HG03354 (cell line): ENCODE measurements around the gene SMIM15.

Experiments
- ATAC-seq: cut with Tn5 transposase; IDR thresholded peaks from one replicate; pipeline ENCODE4 v1.9.1; 2021; ENCODE audit warnings: mild to moderate bottlenecking; ENCODE audit not compliant: unreplicated experiment, poor library complexity, severe bottlenecking

The SMIM15 gene

DNA sequence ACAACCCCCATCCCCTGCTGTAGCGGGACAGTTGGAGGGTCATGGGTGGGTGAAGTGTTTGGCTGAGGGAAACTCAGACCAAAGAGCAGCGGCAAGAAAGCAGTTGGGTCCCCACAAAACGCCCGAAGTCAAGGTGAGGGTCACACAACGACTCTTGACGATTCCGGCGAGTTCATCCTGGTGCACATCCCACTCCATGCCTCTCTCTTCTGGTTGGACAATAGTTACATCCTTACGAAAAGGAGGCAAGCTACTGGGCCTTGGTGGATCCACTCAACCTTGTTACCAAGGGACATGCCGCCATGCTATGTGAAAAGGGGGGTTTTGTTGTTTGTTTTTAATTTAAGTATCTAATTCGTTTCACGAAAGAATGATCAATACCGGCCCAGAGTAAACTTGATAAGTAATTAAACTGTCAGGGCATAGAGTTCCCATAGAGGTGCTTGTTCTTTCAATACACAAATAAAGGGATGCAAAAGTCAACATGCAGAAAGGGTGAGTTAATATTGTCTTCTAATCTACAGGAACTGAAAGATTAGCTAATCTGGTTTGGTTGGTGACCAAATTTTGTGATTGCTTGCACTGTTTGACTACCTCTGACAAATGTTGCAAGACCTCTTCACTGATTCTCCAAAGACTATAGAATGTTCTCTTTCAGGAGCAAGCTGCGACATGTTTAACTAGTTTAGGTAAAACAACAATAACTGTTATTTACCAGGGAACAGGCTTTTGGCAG, 732 bp upstream of the SMIM15 start:
- no peak for ATAC-seq

DNA sequence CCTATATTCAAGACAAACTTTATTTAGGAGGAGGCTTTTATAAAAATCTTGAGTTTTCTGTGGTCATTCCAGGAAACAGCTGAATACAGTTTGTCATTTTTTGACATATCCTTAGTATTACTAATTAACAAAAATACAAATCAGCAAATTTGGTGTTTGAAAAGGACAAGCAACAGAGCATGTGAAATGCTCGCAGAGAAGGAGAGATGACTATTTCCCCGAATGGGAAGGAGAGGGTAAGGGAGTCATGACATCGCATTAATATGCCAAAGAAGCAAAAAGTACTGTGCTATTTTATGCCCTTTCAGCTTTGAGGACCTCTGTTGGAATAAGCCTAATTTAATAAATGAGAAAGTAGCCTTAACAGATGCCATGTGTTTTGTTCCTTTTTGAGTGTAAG, 1.8 kb downstream of the SMIM15 start:
- ATAC-seq = no peak

DNA sequence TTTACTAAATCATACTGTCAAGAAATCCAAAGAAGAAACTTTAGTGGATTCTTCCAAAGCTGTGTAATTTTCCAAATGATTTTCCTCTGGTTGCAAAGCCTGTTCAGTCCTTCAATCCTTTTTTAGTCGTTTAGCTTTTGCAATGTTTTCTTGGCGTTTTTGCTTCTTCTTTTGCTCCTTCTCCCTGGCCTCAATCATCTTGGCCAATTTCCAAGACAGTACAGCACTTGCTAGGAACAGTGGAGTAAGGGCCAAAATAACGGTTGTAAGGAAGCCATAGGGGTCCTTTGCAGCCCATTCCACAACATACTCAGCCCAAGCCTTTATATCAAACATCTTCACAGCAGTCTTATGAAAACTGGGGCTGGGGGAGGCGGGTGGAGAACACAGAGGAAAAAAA, 2.4 kb downstream of the SMIM15 start:
- ATAC-seq = no peak

DNA sequence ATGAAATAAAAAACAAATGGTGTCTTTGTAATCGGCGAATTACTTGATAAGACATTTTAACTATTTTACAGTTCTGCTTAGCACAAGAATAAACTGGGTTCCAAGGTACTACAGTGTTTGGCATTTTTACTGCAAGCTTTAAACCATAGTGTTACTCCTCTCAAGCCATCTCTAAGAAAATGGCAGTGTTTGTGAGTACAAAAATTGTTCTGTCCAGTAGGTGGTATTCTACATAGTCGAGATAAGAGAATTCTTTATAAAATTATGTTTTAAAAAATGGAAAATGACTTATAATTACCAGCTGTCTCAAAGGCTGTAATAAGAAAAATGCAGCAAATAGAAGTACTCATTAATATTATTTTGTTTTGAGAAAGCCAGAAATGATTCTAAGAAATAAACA, 3.2 kb downstream of the SMIM15 start:
- ATAC-seq = no peak

DNA sequence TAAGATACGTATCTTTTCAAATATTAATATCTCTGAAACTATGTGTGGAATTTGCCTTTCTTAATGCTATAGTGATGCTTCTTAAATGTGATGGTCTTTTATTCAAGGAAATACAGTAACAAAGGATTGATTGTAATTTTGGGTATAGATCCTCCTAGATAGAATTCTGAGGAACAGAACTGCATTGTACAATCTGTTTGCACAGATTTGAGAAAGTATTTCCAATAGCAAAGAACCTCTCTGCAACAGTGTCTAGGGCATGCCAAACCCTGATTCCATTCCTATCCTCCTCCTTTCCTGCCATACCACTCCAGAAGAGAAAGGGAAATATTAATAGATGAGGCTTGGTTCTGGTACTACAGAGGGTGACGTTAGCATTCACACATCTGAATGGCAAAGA, 10.4 kb downstream of the SMIM15 start:
- no peak for ATAC-seq

DNA sequence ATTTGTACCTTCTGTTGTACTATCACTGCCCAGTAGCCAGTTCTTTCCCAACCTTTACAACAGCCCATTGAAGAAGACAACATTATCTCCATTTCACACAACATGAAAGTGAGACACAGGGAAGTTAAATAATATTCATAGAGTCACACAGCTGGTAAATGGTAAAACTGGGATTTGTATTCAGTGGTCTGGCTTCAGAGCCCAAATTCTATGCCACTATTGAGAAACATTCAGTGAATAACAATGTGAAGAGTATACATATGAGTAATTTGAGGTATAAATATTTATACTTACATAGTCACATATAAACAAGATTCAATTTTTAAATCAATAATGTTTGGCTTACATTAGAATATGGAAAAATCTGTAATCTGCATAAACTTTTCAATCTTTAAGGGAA, 13.8 kb downstream of the SMIM15 start:
- no peak for ATAC-seq

DNA sequence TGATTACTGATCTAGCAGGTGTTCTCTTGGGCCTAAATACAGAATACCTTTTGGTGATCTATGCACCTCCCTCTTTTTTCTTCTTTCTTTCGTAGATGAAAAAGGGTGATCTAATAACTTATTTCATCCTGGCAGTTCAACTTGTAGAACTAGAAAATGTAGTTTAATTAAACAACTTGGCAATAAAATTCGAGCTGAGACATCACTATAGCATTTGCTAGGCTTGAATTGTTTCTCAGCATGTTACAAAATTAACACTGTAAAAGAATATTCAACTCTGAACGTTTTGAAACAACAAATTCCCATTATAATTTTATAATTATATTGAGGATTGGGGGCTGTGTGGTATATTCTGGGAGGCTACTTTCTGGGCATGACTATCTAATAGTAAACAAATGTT, 19.5 kb downstream of the SMIM15 start:
- no peak for ATAC-seq

DNA sequence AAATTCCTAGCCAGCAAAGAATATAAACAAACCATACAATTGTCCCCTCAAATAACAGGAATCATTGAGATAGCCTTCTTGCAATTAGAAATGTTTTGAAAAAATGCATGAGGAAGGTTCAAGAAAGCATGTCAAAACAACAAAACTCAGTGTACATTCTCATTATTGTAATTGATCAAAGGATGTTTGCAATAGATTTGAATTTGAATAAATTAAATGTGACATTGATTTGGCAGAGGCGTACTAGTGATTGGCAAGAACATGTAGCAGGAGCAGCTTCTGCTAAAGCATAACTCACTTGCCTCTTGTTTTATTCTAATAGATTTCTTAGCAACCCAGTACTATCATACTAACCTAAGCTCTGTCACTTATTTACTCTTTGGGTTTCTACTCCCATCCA, 19.9 kb downstream of the SMIM15 start:
- no peak for ATAC-seq

DNA sequence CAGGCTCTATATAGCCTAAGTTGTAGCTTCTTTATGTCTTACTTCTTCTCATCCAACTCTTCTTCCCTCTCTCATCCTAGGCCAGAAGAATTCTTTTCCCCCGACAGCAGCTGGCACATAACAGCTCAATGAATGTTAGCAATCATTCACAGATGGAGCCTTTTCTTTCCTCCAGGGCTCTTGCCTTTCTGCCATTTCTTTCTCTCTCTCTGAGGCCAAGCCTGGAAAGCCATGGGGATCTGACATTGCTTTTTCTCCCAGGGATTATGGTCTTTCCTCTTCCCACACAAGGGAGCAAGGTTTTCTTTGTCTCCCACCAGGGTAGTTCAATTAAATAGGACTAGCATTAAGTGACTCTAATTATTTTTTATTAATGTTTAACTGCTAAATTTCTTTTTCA, 20.5 kb downstream of the SMIM15 start:
- ATAC-seq = no peak

DNA sequence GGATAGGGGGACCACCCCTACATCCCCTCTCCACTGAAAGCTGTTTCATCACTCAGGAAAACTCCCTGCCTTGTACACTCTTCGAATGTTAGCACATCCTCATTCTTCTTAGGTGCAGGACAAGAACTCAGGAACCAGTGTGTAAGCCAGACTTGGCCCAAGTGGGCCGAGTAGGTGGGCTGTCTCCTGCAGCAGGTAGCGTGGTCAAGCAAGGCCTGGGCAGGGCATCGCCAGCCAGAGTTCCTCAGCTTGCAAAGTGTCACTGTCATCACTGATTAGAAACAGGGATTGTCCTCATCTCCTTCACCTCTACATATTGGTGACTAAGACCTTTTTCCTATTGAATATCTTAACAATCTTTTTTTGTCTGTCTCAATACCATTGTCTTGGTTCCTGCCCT, 22.3 kb downstream of the SMIM15 start:
- ATAC-seq = no peak

DNA sequence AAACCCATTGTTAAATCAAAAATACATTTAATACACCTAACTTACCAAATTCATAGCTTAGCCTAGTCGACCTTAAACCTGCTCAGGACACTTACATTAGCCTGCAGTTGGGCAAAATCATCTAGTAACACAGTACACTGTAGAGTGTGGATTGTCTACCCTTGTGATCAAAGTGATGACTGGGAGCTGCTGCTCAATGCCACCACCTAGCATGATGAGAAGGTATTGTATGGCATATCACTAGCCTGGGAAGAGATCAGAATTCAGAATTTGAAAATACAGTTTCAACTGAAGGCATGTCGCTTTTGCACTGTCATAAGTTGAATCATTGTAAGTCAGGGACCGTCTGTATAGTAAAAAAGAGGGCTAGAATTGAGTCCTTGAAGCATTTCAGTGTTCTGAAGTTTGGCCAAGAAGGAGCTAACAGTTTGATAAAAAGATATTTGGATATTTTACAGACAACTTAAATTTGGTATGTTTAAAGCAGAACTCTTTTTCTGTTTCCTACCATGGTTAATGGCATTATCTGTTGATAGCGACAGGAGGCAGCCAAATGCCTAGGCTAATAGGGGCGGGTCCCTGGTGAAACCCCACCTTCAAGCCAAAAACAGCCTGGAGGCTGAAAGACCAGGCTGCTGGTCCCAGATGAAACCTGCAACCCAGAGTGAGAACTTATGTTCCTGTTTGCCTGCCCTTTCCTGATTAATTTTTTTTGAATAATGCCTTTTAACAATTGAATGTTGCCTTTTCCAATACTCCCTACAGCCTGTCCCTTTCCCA, 23.0 kb downstream of the SMIM15 start:
- ATAC-seq = no peak

DNA sequence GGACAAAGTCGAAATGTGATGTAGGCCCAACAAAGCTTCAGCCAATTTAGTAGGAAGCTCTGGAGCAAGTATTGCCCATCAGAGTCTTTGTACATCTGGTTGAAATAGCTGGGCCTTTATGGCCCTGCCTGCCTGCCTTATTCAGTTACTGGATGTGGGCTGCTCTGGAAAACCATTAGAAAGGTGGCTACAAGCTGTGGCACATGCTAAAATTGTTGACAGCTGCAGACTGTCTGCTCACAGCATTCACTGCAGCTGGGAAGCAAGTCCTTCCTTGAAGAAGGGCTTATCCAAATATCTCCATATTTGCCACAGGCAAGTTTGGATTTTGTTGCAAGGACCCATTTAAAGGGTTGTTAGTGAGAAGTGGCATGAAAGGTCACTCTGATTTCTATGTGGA, 24.4 kb downstream of the SMIM15 start:
- no peak for ATAC-seq

DNA sequence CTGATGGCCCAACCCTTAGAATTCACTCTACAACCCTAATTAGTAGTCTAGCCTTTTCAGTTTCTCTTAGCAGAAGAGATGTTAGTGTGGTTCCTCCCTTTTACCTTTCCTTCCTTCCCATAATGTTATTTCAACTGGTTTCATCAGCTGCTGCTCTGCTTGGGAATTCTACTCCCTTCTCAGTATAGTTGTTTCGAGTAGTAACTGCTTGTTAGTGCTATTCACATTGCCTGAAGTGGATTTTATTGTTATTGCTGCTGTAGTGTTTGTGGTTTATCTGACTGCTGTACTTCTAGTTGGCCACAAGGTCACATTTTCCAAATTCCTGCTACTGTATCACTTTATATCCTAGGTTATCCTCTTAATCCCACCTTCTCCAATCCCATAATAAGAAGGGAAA, 29.7 kb downstream of the SMIM15 start:
- ATAC-seq = no peak

DNA sequence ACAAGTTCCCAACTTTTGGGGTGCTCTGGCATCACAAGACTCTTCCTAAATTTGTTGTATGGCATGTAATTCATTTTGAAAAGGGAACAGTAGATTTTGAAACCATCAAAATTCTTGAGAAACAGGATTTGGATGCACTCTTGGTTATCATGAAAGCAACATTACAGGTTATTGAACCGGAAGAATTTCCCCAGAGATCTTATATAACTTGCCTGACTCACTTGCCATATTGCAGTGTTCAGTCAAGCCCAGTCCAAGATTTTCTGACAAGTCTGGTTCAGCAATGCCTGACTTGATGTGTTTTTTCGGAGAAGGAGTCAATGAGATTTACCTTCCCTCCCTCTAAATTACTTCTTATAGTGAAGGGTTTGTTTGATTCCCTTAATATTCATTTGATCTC, 32.0 kb downstream of the SMIM15 start:
- no peak for ATAC-seq

DNA sequence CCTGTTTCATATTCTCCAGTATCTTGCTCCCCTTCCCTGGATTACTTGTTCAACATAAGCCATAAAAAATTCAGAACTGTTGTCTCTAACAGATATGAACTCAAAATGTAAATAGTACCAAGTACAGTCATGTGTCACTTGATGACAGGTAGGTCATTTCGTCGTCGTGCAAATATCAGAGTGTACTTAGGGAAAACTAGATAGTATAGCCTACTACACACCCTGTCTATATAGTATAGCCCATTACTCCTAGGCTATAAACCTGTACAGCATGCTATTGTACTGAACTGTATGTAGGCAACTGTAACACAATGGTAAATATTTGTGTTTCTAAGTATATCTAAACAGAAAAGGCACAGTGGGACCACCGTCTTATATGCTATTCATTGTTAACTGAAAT, 39.1 kb downstream of the SMIM15 start:
- ATAC-seq = no peak

DNA sequence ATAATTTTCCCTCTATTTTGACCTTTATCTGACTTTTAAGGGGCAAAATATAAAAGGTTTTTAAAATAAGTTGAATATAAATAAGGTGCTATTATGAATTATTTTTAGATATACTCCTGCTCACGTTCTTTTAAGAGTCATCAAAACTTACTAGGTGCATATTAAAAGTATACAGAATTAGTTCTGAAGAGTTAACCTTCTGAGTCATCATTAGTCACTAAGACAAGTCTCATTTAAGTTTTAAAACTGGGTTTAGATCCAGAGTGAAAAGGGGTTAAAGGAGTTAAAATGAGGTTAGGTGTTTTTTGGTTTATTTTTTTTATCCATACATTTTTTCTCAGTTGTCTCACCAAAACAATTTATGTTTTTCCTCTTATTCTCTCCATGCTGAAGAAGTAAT, 41.7 kb downstream of the SMIM15 start:
- ATAC-seq = no peak

DNA sequence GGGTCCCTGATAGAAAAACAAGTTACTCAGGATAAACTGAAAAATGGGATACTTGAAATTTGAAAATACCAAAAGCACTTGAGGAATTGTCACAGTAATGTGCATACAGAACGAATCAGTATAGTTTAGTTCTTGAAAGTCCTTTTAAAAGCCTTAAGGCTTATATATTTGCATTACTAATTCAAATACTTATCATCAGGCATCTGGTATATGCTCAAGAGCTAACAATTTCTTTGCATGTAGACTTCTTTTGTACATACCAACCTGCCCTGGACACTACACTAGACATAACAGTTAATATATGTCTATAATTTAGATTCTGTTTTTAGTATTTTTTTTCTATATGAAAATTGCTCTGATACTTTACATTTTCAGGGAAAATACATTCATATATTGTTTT, 43.2 kb downstream of the SMIM15 start:
- no peak for ATAC-seq

DNA sequence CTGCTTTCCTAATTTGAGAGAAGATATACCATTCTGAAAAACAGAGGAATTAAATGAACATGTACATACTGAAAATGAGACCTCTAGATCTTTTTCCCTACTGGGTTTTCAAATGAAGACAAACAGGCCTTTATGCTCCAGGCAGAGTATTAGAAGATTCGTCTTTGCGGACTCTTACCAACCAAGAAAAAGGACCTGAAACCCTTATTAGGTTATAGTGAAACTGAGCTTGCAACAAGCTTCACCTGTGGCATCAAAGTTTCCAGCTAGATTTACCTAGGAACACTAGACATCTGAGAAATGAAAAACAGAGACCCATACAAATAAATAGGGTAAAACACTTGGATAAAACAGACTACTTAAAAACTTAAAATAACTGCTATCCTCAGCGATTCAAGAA, 46.3 kb downstream of the SMIM15 start:
- no peak for ATAC-seq

DNA sequence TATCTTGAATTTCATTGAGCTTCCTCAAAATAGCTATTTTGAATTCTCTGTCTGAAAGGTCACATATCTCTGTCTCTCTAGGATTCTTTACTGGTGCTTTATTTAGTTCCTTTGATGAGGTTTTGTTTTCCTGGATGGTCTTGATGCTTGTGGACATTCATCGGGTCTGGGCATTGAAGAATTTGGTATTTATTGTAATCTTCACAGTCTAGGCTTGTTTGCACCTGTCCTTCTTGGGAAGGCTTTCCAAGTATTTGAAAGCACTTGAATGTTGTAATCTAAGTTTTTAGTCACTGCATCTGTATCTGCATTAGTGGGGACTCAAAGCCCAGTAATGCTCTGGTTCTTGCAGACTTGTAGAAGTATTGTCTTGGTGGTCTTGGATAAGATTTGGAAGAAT, 47.8 kb downstream of the SMIM15 start:
- ATAC-seq = no peak
